Liver (tissue), 9 donors: ENCODE data around the gene TMEM175. TPM values are rescaled to one million over a fixed set of nuclear protein-coding genes. Genes with fewer than 3 reads are reported as not detected.

Experiments
- DNase-seq: peaks from one replicate; pipeline ENCODE4 v3.0.0-alpha.2; 2017; ENCODE audit warnings: low spot score
- H3K27ac ChIP-seq, 2 donors: one replicate each; pipeline ENCODE4 v1.7.0; 2013; ENCODE audit warnings: inconsistent platforms in 2 of 2, low read length in 2 of 2, control low read depth in 1 of 2, low read depth in 1 of 2, mild to moderate bottlenecking in 1 of 2
- H3K27me3 ChIP-seq, 4 donors: one replicate each; pipeline versions ENCODE4 v1.6.1 to v1.7.0; 2013; ENCODE audit warnings: low read length in 3 of 4, inconsistent platforms in 1 of 4, mild to moderate bottlenecking in 1 of 4, moderate library complexity in 1 of 4; ENCODE audit not compliant: control insufficient read depth in 4 of 4, insufficient read depth in 4 of 4
- H3K36me3 ChIP-seq, 4 donors: one replicate each; pipeline versions ENCODE4 v1.6.1 to v1.7.0; 2013; ENCODE audit warnings: low read length in 3 of 4, mild to moderate bottlenecking in 3 of 4, low read depth in 1 of 4, moderate library complexity in 1 of 4; ENCODE audit not compliant: control insufficient read depth in 4 of 4, insufficient read depth in 3 of 4
- H3K4me1 ChIP-seq, 4 donors: one replicate each; pipeline versions ENCODE4 v1.6.1 to v1.7.0; 2013; ENCODE audit warnings: low read length in 3 of 4, mild to moderate bottlenecking in 3 of 4, moderate library complexity in 1 of 4; ENCODE audit not compliant: control insufficient read depth in 4 of 4, insufficient read depth in 4 of 4
- H3K4me3 ChIP-seq, 3 donors: one replicate each; pipeline versions ENCODE4 v1.6.1 to v1.7.0; 2013; ENCODE audit warnings: low read length in 3 of 3, control low read depth in 1 of 3, low read depth in 1 of 3, mild to moderate bottlenecking in 1 of 3
- H3K9ac ChIP-seq, 2 donors: one replicate each; pipeline ENCODE4 v1.7.0; 2013; ENCODE audit warnings: low read length in 2 of 2, mild to moderate bottlenecking in 2 of 2, moderate library complexity in 2 of 2, control low read depth in 1 of 2, low read depth in 1 of 2
- H3K9me3 ChIP-seq, 4 donors: one replicate each; pipeline versions ENCODE4 v1.6.1 to v1.7.0; 2013; ENCODE audit warnings: low read length in 3 of 4; ENCODE audit not compliant: control insufficient read depth in 4 of 4
- ATF3 ChIP-seq: IDR thresholded peaks from 2 replicates; pipeline ENCODE4 v1.6.1; 2016; ENCODE audit warnings: antibody characterized with exemption
- CTCF ChIP-seq: fragments of 150-350 bp; IDR thresholded peaks from 2 replicates; pipeline ENCODE4 v1.5.1; 2017; ENCODE audit warnings: improper control_type of control experiment, low read depth, low read length; ENCODE audit not compliant: missing input control
- EGR1 ChIP-seq, 2 donors: IDR thresholded peaks; 2 replicates each; pipeline ENCODE4 v1.6.1; 2016 to 2018; ENCODE audit warnings: antibody characterized with exemption in 2 of 2, low read depth in 2 of 2
- FOXA1 ChIP-seq: IDR thresholded peaks from 2 replicates; pipeline ENCODE4 v1.6.1; 2016; ENCODE audit warnings: antibody characterized with exemption
- FOXA2 ChIP-seq: IDR thresholded peaks from 2 replicates; pipeline ENCODE4 v1.6.1; 2016; ENCODE audit warnings: antibody characterized with exemption
- GABPA ChIP-seq, 2 donors: IDR thresholded peaks in 1 of 2; conservative IDR thresholded peaks in 1 of 2; 2 replicates each; pipeline ENCODE4 v1.6.1; 2016; ENCODE audit warnings: antibody characterized with exemption in 2 of 2, mild to moderate bottlenecking in 1 of 2, moderate library complexity in 1 of 2
- HNF4A ChIP-seq, 2 donors: conservative IDR thresholded peaks; 2 replicates each; pipeline ENCODE4 v1.6.1; 2016; ENCODE audit warnings: antibody characterized with exemption in 2 of 2, mild to moderate bottlenecking in 2 of 2
- HNF4G ChIP-seq: IDR thresholded peaks from 2 replicates; pipeline ENCODE4 v1.6.1; 2016; ENCODE audit warnings: antibody characterized with exemption
- JUND ChIP-seq, 2 donors: IDR thresholded peaks; 2 replicates each; pipeline ENCODE4 v1.6.1; 2016; ENCODE audit warnings: antibody characterized with exemption in 2 of 2
- MAX ChIP-seq: IDR thresholded peaks from 2 replicates; pipeline ENCODE4 v1.6.1; 2016; ENCODE audit warnings: antibody characterized with exemption
- NR2F2 ChIP-seq: IDR thresholded peaks from 2 replicates; pipeline ENCODE4 v1.6.1; 2016; ENCODE audit warnings: antibody characterized with exemption
- RAD21 ChIP-seq, 2 donors: IDR thresholded peaks; 2 replicates each; pipeline ENCODE4 v1.6.1; 2016; ENCODE audit warnings: antibody characterized with exemption in 2 of 2, mild to moderate bottlenecking in 2 of 2
- RXRA ChIP-seq, 2 donors: IDR thresholded peaks; 2 replicates each; pipeline ENCODE4 v1.6.1; 2017 to 2018; ENCODE audit warnings: antibody characterized with exemption in 2 of 2, mild to moderate bottlenecking in 1 of 2
- SP1 ChIP-seq: IDR thresholded peaks from 2 replicates; pipeline ENCODE4 v1.6.1; 2018; ENCODE audit warnings: antibody characterized with exemption, mild to moderate bottlenecking
- TAF1 ChIP-seq: conservative IDR thresholded peaks from 2 replicates; pipeline ENCODE4 v1.6.1; 2016; ENCODE audit warnings: antibody characterized with exemption, mild to moderate bottlenecking
- YY1 ChIP-seq: IDR thresholded peaks from 2 replicates; pipeline ENCODE4 v1.6.1; 2016; ENCODE audit warnings: antibody characterized with exemption, mild to moderate bottlenecking
- WGBS: extraction: QIAGEN DNeasy Blood & Tissue Kit; methylation state at CpG from one replicate; pipeline ENCODE4 v1.1.7; 2013; 5-methylcytosine and 5-hydroxymethylcytosine counted together
- polyA plus RNA-seq, 2 donors: library from polyadenylated mRNA; stranded (reverse) in 1 of 2; unstranded in 1 of 2; fragments of 200-250 nt in 1 of 2; fragments of >200 nt in 1 of 2; fragmentation: Nextera tagmentation in 1 of 2; extraction: Ambion mirVana in 1 of 2; gene quantifications; one replicate each; pipeline versions ENCODE4 v1.2.1 to v1.2.3, GENCODE V29; 2013 to 2015
- total RNA-seq, 2 donors: library from RNA; depleted of rRNA; stranded (reverse); fragments of >200 nt; gene quantifications; one replicate each; pipeline ENCODE4 v1.2.3, GENCODE V29; 2014
- TF ChIP-seq, protein P1 (sequence below): IDR thresholded peaks from 2 replicates; pipeline ENCODE4 v1.6.1; 2016; ENCODE audit warnings: antibody characterized with exemption, mild to moderate bottlenecking
- donor health status: healthy.
- donor health status: healthy.
- donor health status: healthy.
- donor health status: healthy.
- donor health status: healthy.

Gene TMEM175
- total and polyA plus RNA-seq, 4 donors = 18.6 to 26.3 (median 25.5) TPM

DNA sequence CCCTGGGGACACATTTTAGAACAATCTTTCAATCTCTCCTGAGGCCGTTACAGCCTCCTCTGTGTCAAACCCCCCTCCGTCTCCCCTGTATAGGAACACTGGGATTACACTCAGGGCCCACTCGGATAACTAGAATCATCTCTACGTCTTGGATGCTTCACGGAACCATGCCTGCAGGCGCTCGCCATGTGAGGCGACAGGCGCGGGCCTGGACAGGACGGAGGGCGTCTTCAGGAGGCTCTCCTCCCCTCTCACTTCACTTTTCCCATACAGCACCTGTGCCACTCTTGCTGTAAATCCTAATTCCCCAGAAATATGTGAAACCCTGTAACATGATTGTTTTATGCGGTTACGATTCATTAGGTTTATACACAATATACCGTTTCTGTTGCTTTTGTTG is 50.6 kb downstream of the TMEM175 start:
- DNase-seq = no peak
- WGBS = 96% methylated on average over 15 of the region's 15 CpGs
- H3K4me3 ChIP-seq = no peak overlapping the region
- H3K27ac ChIP-seq = no peak overlapping the region
- no peaks in the 10 kb centered on the region for H3K36me3 ChIP-seq
- TF ChIP-seq RAD21 (IDR thresholded peaks at IDR 0.05) (no peak), RXRA (IDR thresholded peaks at IDR 0.05) (no peak), NR2F2 (no peak), HNF4A (conservative IDR thresholded peaks at IDR 0.05) (no peak), MAX (no peak), FOXA1 (no peak), JUND (IDR thresholded peaks at IDR 0.05) (no peak), TAF1 (no peak), EGR1 (IDR thresholded peaks at IDR 0.05; ENCODE audit: low read depth in 2 of 2) (no peak), YY1 (no peak), HNF4G (no peak), CTCF (no peak), ATF3 (no peak), FOXA2 (no peak), SP1 (no peak)
- TF ChIP-seq, protein P1, sequence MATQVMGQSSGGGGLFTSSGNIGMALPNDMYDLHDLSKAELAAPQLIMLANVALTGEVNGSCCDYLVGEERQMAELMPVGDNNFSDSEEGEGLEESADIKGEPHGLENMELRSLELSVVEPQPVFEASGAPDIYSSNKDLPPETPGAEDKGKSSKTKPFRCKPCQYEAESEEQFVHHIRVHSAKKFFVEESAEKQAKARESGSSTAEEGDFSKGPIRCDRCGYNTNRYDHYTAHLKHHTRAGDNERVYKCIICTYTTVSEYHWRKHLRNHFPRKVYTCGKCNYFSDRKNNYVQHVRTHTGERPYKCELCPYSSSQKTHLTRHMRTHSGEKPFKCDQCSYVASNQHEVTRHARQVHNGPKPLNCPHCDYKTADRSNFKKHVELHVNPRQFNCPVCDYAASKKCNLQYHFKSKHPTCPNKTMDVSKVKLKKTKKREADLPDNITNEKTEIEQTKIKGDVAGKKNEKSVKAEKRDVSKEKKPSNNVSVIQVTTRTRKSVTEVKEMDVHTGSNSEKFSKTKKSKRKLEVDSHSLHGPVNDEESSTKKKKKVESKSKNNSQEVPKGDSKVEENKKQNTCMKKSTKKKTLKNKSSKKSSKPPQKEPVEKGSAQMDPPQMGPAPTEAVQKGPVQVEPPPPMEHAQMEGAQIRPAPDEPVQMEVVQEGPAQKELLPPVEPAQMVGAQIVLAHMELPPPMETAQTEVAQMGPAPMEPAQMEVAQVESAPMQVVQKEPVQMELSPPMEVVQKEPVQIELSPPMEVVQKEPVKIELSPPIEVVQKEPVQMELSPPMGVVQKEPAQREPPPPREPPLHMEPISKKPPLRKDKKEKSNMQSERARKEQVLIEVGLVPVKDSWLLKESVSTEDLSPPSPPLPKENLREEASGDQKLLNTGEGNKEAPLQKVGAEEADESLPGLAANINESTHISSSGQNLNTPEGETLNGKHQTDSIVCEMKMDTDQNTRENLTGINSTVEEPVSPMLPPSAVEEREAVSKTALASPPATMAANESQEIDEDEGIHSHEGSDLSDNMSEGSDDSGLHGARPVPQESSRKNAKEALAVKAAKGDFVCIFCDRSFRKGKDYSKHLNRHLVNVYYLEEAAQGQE = no peak
- no peaks in the 10 kb centered on the region for H3K27me3 ChIP-seq
- H3K9ac ChIP-seq = no peak overlapping the region
- H3K4me1 ChIP-seq = peaks cover 9 to 41% (median 29%) of the 10 kb centered on the region in 4 donors
- no peaks in the 10 kb centered on the region for H3K9me3 ChIP-seq

- DNase-seq = no peak
- no peak overlapping the region for H3K9ac ChIP-seq
- H3K36me3 ChIP-seq = no peaks in the 10 kb centered on the region
- H3K4me3 ChIP-seq = no peak overlapping the region
- H3K27ac ChIP-seq = peak overlapping the region; percentile 22 to 34
- H3K4me1 ChIP-seq = peaks cover 11 to 44% (median 32%) of the 10 kb centered on the region in 4 donors
- WGBS = 34% methylated on average over 15 of the region's 15 CpGs
- no peaks in the 10 kb centered on the region for H3K9me3 ChIP-seq
- H3K27me3 ChIP-seq = no peaks in the 10 kb centered on the region
- TF ChIP-seq YY1 (peak; percentile 11), SP1 (peak; percentile 77), JUND (IDR thresholded peaks at IDR 0.05) (peak in 1 of 2 donors; percentile 23), RAD21 (IDR thresholded peaks at IDR 0.05) (peak in 1 of 2 donors; percentile 41), TAF1 (no peak), GABPA (IDR thresholded peaks at IDR 0.05 in 1 of 2, conservative IDR thresholded peaks at IDR 0.05 in 1 of 2) (no peak), CTCF (no peak), EGR1 (IDR thresholded peaks at IDR 0.05; ENCODE audit: low read depth in 2 of 2) (no peak), HNF4A (conservative IDR thresholded peaks at IDR 0.05) (peak; percentile 76 to 78), FOXA2 (no peak), ATF3 (peak; percentile 88), RXRA (IDR thresholded peaks at IDR 0.05) (peak; percentile 52 to 77), FOXA1 (no peak), MAX (no peak), NR2F2 (peak; percentile 30)
- TF ChIP-seq, protein P1 = no peak
Observed at GRCh38 chr4:984336-985054, 52.2 kb downstream of the TMEM175 start.
